Type B pancreatic cell (in vitro differentiated cells): ENCODE data around the gene PTEN. TPM values are rescaled to one million over a fixed set of nuclear protein-coding genes. Genes with fewer than 3 reads are reported as not detected.

Experiments
- DNase-seq: peaks from one replicate; pipeline ENCODE4 v3.0.0; 2021; ENCODE audit warnings: mixed read lengths; ENCODE audit not compliant: unreplicated experiment; ENCODE audit errors: extremely low spot score
- H3K27ac Mint-ChIP-seq: 2 replicates; pipeline ENCODE4 v1.8.0; 2021; ENCODE audit warnings: mild to moderate bottlenecking, mixed read lengths
- H3K27me3 Mint-ChIP-seq: 2 replicates; pipeline ENCODE4 v1.8.0; 2021; ENCODE audit warnings: mixed read lengths
- H3K36me3 Mint-ChIP-seq: 2 replicates; pipeline ENCODE4 v1.8.0; 2021; ENCODE audit warnings: mixed read lengths
- H3K4me1 Mint-ChIP-seq: one replicate; pipeline ENCODE4 v1.8.0; 2021; ENCODE audit warnings: mixed read lengths; ENCODE audit not compliant: unreplicated experiment
- H3K4me3 Mint-ChIP-seq: 2 replicates; pipeline ENCODE4 v1.8.0; 2021; ENCODE audit warnings: mild to moderate bottlenecking, mixed read lengths
- H3K9me3 Mint-ChIP-seq: 2 replicates; pipeline ENCODE4 v1.8.0; 2021; ENCODE audit warnings: mixed read lengths
- total RNA-seq: library from RNA; stranded (reverse); gene quantifications from 2 replicates; pipeline ENCODE4 v1.2.1, GENCODE V29; 2021; ENCODE audit warnings: low replicate concordance
- TF ChIP-seq, protein P1 (sequence below): fragments of 200-600 bp; sonication (generic); conservative IDR thresholded peaks from 2 replicates; pipeline ENCODE4 v1.5.0; 2021; ENCODE audit warnings: antibody characterized with exemption, mild to moderate bottlenecking

The PTEN gene
- total RNA-seq, 1 donor from 2014 or later, result 93.1 TPM

DNA sequence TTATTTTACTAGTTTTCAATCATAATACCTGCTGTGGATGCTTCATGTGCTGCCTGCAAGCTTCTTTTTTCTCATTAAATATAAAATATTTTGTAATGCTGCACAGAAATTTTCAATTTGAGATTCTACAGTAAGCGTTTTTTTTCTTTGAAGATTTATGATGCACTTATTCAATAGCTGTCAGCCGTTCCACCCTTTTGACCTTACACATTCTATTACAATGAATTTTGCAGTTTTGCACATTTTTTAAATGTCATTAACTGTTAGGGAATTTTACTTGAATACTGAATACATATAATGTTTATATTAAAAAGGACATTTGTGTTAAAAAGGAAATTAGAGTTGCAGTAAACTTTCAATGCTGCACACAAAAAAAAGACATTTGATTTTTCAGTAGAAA, 103.0 kb downstream of the PTEN start:
- Mint-ChIP-seq H3K27me3 (no peaks in the 10 kb centered on the region), H3K9me3 (no peaks in the 10 kb centered on the region), H3K36me3 (peaks cover 28% of the 10 kb centered on the region), H3K4me3 (no peak overlapping the region), H3K4me1 (peaks cover 6% of the 10 kb centered on the region), H3K27ac (no peak overlapping the region)
- no peak for DNase-seq
- TF ChIP-seq, protein P1, sequence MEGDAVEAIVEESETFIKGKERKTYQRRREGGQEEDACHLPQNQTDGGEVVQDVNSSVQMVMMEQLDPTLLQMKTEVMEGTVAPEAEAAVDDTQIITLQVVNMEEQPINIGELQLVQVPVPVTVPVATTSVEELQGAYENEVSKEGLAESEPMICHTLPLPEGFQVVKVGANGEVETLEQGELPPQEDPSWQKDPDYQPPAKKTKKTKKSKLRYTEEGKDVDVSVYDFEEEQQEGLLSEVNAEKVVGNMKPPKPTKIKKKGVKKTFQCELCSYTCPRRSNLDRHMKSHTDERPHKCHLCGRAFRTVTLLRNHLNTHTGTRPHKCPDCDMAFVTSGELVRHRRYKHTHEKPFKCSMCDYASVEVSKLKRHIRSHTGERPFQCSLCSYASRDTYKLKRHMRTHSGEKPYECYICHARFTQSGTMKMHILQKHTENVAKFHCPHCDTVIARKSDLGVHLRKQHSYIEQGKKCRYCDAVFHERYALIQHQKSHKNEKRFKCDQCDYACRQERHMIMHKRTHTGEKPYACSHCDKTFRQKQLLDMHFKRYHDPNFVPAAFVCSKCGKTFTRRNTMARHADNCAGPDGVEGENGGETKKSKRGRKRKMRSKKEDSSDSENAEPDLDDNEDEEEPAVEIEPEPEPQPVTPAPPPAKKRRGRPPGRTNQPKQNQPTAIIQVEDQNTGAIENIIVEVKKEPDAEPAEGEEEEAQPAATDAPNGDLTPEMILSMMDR, result no peak

DNA sequence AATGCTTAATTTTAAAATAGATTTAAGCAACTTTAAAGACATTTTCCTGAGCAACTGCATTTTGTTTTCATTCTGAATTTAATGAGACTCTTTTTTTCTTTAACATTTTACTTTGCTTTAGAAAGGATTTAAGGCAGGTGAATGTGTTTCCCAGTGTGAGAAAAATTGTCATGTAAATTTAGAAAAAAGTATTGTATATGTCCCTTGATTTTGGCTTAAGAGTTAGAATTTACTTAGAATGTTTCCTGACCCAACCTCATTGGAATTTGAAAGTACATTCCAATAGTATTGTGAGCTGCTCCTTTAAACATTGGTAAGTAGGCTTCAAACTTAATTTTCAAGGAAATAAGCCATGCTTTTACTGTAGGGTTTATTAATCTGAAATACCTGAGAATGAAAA, 110.2 kb downstream of the PTEN start:
- no peak overlapping the region for H3K27ac Mint-ChIP-seq

DNA sequence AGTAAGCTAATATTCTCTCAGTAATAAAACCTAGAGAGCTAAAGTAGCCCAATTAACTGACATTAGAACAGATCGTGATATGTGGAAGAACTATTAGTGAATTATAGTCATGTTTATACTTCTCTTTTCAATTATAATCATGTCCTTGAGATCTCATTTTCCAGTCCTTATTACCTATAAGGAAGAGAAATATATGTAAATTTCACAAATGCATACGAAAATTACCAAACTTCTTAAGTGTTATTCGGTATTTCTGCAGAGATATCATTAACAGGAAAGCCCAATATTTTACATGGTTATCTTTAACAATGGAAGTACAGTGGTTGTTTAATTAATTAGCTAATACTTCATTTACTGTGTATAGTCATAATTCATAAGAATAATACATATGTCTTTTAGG, 110.7 kb downstream of the PTEN start:
- Mint-ChIP-seq H3K27me3 (no peaks in the 10 kb centered on the region), H3K27ac (no peak overlapping the region), H3K4me3 (no peak overlapping the region), H3K9me3 (no peaks in the 10 kb centered on the region), H3K36me3 (no peaks in the 10 kb centered on the region), H3K4me1 (peaks cover 11% of the 10 kb centered on the region)
- no peak for DNase-seq
- TF ChIP-seq, protein P1, result no peak

More for the DNA sequence above, 110.2 kb downstream of the PTEN start:
- Mint-ChIP-seq H3K4me3 (no peak overlapping the region), H3K9me3 (no peaks in the 10 kb centered on the region), H3K27me3 (no peaks in the 10 kb centered on the region), H3K36me3 (no peaks in the 10 kb centered on the region), H3K4me1 (peaks cover 11% of the 10 kb centered on the region)
- TF ChIP-seq, protein P1, result no peak
- no peak for DNase-seq

DNA sequence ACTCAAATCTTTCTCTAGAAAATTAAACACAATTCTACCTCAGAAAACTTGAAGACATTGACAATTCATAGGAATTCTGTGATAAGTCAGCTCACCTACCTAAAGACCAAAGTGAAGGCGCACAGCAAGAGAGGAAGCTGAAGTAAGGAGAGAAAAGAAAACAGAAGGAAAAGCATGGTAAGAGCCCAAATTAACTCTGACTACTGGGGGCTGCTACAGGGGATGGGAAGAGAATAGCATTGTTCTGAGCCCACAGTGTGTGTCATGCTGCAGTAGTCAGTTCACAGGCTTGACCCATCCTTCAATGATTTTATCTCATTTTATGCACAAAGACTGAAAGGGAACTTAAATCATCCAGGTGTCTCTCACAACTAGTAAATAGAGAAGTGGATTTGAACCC, 111.3 kb downstream of the PTEN start:
- no peak overlapping the region for H3K4me3 Mint-ChIP-seq

DNA sequence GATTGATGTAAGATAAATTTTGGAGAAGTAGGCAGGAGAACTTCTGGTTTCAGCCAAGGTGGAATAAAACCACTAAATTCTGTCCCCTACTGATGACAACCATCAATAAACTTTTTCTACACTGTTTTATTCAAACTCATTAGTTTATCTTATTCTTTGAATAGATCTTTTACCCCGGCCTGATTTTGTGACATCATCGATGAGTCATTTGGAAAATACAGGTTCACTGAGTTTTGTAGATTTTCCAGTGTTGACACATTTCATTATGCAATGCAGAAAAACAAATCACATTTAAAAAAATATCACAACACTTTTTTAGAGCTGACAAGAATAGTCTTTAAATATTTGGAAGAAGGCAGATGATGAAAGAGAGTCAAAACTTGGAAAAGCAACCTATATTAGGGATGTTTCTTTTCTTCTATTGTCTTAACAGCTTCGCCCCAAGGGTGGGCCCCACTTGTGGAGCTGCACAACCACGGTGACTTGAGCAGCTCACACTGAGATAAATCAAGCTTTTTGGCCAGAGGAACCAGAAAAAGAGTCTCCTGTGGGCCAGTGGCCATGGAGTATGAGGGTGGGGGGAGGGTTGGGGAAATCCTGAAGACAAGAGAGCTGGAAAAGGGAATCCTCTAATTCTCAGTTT, 112.8 kb downstream of the PTEN start:
- H3K9me3 Mint-ChIP-seq, result no peaks in the 10 kb centered on the region
- no peak overlapping the region for H3K27ac Mint-ChIP-seq
- H3K27me3 Mint-ChIP-seq, result no peaks in the 10 kb centered on the region
- peaks cover 7% of the 10 kb centered on the region for H3K4me1 Mint-ChIP-seq
- no peak overlapping the region for H3K4me3 Mint-ChIP-seq
- TF ChIP-seq, protein P1, result no peak
- DNase-seq, result no peak
- H3K36me3 Mint-ChIP-seq, result no peaks in the 10 kb centered on the region

More for the DNA sequence above, 111.3 kb downstream of the PTEN start:
- TF ChIP-seq, protein P1, result no peak
- H3K36me3 Mint-ChIP-seq, result no peaks in the 10 kb centered on the region
- DNase-seq, result no peak
- H3K9me3 Mint-ChIP-seq, result no peaks in the 10 kb centered on the region
- H3K27me3 Mint-ChIP-seq, result no peaks in the 10 kb centered on the region
- peaks cover 8% of the 10 kb centered on the region for H3K4me1 Mint-ChIP-seq
- no peak overlapping the region for H3K27ac Mint-ChIP-seq
